Lower leg skin (tissue), 4 donors: ENCODE data around the gene SHROOM1. TPM values are rescaled to one million over a fixed set of nuclear protein-coding genes. Genes with fewer than 3 reads are reported as not detected.
A peak's percentile ranks its signal among the peaks of the same experiment; 100 is the strongest.

Experiments used
- DNase-seq, 2 donors: peaks; one replicate each; pipeline ENCODE4 v3.0.0-alpha.2; 2019; ENCODE audit warnings: low spot score in 2 of 2
- H3K4me3 ChIP-seq: fragments of 200-600 bp; sonication (generic); 2 replicates; pipeline ENCODE4 v1.5.1; 2017; ENCODE audit warnings: mild to moderate bottlenecking, low read depth; ENCODE audit not compliant: poor library complexity, severe bottlenecking
- POLR2A ChIP-seq, 2 donors: fragments of 450-650 bp; IDR thresholded peaks; one replicate each; pipeline ENCODE4 v1.6.1; 2016 to 2017; ENCODE audit warnings: antibody characterized with exemption in 2 of 2, mild to moderate bottlenecking in 1 of 2, moderate library complexity in 1 of 2
- WGBS, 2 donors: methylation state at CpG; one replicate each; pipeline ENCODE4 v1.1.5; 2018; 5-methylcytosine and 5-hydroxymethylcytosine counted together
- intact Hi-C: fragments of 100-400 bp; cut with DNase I; formaldehyde crosslinking; loops from one replicate; pipeline ENCODE4 v1.15.0; 2023; ENCODE audit warnings: low total_unique reads
- total RNA-seq, 4 donors: library from RNA; depleted of rRNA; stranded (reverse); fragments of >200 nt; gene quantifications; one replicate each; pipeline ENCODE4 v1.1.0, GENCODE V29; 2016
- TF ChIP-seq, protein P1 (sequence below), 3 donors: fragments of 450-650 bp; IDR thresholded peaks; one replicate each; pipeline ENCODE4 v1.5.1; 2016; ENCODE audit warnings: antibody characterized with exemption in 3 of 3, mild to moderate bottlenecking in 3 of 3, moderate library complexity in 2 of 3

SHROOM1 gene, protein sequence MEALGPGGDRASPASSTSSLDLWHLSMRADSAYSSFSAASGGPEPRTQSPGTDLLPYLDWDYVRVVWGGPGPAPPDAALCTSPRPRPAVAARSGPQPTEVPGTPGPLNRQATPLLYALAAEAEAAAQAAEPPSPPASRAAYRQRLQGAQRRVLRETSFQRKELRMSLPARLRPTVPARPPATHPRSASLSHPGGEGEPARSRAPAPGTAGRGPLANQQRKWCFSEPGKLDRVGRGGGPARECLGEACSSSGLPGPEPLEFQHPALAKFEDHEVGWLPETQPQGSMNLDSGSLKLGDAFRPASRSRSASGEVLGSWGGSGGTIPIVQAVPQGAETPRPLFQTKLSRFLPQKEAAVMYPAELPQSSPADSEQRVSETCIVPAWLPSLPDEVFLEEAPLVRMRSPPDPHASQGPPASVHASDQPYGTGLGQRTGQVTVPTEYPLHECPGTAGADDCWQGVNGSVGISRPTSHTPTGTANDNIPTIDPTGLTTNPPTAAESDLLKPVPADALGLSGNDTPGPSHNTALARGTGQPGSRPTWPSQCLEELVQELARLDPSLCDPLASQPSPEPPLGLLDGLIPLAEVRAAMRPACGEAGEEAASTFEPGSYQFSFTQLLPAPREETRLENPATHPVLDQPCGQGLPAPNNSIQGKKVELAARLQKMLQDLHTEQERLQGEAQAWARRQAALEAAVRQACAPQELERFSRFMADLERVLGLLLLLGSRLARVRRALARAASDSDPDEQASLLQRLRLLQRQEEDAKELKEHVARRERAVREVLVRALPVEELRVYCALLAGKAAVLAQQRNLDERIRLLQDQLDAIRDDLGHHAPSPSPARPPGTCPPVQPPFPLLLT
- total RNA-seq: 1 to 10 TPM; 1.2 to 3.8 (median 2.2) TPM

DNA sequence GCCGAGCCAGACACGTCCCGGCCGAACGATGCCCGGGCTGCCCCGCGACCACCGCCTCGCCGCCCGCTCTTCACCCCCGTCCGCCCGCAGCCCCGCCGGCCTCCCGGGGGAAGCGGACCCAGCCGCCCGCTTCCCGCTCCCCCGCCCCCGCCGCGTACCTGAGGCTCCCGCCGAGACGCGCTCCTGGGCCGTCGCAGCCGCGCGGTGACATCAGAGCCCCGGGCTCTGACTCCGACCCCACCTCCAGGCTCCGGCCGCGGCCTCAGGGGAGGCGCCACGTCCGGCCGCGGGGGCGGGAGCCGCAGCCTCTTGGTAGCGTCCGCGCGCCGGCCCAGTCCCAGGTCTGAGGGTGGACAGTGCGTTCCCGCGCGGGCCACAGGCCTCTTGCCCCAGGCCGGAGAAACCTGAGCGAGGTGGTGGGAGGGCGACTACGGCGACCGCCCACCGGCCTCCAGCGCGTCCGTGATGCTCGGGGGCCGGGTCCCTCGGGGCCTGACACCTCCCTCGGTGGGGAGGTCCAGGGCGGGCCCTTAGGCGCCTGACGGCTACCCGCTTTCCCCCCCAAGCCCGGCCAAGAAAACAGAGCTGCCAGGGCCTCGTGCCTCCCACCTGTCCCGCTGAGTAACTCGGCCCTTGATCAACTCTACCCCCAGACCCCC is at the start of gene SHROOM1:
Gene SHROOM1 (minus strand): TSS at position 212 of the 659 bp plus-strand sequence. CDS start 4,507 bp downstream, outside the sequence.
- intact Hi-C loops: no loop called here
- TF ChIP-seq POLR2A (IDR thresholded peaks at IDR 0.05): no peak
- TF ChIP-seq, protein P1, sequence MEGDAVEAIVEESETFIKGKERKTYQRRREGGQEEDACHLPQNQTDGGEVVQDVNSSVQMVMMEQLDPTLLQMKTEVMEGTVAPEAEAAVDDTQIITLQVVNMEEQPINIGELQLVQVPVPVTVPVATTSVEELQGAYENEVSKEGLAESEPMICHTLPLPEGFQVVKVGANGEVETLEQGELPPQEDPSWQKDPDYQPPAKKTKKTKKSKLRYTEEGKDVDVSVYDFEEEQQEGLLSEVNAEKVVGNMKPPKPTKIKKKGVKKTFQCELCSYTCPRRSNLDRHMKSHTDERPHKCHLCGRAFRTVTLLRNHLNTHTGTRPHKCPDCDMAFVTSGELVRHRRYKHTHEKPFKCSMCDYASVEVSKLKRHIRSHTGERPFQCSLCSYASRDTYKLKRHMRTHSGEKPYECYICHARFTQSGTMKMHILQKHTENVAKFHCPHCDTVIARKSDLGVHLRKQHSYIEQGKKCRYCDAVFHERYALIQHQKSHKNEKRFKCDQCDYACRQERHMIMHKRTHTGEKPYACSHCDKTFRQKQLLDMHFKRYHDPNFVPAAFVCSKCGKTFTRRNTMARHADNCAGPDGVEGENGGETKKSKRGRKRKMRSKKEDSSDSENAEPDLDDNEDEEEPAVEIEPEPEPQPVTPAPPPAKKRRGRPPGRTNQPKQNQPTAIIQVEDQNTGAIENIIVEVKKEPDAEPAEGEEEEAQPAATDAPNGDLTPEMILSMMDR (IDR thresholded peaks at IDR 0.05): no peak
- peak within 1 kb of the TSS; percentile 54 for H3K4me3 ChIP-seq
- 14 to 70% methylated on average over 7 to 39 of the region's 78 CpGs for WGBS, 2 donors
- DNase-seq: peak in 1 of 2 donors; percentile 89

DNA sequence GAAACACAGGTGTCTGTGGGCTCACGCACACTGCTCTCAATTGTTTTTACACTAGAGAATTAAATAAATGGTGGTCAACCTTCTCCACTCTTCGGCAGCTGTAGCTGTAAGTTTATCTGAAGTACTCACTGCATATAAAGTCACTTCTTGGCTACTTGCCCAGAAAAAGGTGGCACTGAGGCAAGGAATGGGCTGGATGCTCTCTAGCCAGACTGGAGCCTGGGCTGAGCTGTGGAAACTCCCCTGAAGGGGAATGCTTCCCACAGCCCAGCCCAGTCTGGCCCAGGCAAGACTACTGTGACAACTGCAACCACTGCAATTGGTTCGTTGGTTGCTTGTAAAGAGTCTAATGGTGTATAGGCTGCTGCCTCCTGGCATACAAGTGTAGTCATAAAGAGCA is 47.5 kb upstream of the SHROOM1 start:
- no peak overlapping the region for H3K4me3 ChIP-seq
- DNase-seq: no peak
- intact Hi-C loops: no loop called here
- TF ChIP-seq, protein P1 (IDR thresholded peaks at IDR 0.05): no peak
- WGBS, 2 donors: 63 to 74% methylated on average over 3 of the region's 3 CpGs

DNA sequence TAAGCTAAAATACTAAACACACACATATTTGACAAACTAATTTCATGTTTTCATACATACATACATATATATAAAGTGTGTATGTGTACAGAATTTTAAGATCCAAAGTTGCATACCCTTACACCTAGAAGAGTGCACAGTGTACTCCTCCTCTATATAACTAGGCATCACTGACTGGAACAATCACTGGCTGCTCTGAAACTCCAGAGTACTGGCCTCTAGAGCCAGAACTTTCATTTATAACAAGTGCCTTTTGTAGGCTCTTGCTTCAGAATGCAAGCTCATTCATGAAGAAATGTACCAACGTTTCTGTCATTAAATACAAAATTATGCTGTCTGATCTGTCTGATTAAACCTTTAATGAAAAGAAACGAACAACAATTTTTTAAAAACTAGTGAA is 47.0 kb upstream of the SHROOM1 start:
- intact Hi-C loops: no loop called here
- DNase-seq: no peak
- 68 to 76% methylated on average over 2 of the region's 2 CpGs for WGBS, 2 donors

DNA sequence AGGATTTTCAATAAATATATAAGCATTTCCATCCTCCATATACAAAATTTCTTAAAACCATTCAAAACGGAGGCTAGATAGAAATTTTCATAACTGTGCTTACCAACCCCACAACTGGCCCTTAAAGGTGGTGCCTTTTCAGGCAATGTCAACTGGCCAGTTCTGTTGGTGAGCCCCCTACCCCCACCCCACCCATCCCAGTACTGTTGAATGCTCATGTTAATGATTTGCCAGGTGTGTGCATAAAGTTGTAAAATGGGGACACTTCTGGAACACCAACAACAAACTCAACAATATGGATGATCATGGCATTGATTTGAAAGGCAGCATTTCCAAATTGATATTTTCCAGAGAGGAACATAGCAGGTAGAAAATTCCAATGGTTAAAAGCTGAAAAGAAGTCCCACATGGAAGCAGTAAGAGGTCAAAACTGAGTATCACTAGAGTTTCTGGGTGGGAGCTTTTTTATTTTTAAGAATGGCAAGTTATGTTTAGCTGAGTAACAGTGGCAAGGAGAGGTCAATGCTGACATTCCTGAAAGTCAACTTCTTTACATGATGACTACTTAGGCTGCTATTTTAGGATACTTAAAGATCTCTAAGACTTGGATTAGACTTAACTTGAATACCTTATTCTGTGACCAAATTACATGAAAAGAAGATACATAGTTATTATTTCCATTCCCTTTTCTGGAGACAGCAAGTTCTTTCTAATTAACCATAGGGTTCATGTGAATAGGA is 45.7 kb upstream of the SHROOM1 start:
- TF ChIP-seq POLR2A (IDR thresholded peaks at IDR 0.05): no peak
- TF ChIP-seq, protein P1 (IDR thresholded peaks at IDR 0.05): no peak
- H3K4me3 ChIP-seq: no peak overlapping the region
- WGBS, 2 donors: 83 to 97% methylated on average over 1 of the region's 1 CpG
- intact Hi-C loops: no loop called here
- no peak for DNase-seq

More for the DNA sequence above, 47.0 kb upstream of the SHROOM1 start:
- TF ChIP-seq POLR2A (IDR thresholded peaks at IDR 0.05): no peak
- TF ChIP-seq, protein P1 (IDR thresholded peaks at IDR 0.05): no peak
- H3K4me3 ChIP-seq: no peak overlapping the region

DNA sequence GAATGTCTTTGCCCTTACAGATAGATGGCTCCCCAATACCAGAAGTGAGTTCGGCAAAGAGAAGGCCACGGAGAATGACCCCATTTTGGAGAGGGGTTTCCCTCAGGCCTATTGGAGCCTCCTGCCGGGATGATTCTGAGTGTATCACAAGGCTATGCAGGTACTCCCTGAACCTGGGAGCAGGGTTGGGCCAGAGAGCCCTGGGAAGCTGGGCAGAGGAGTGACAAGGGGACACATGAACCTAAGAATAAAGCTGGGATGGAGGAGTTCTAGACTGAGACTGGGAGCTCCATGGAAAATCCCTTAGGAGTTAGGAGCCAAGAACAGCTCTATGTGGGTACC is 43.5 kb upstream of the SHROOM1 start:
- no peak for TF ChIP-seq POLR2A (IDR thresholded peaks at IDR 0.05)
- TF ChIP-seq, protein P1 (IDR thresholded peaks at IDR 0.05): no peak
- DNase-seq: no peak
- intact Hi-C loops: no loop called here
- no peak overlapping the region for H3K4me3 ChIP-seq
- WGBS, 2 donors: 86 to 92% methylated on average over 3 of the region's 3 CpGs
